Loucy (cell line): Measurements from ENCODE around the gene FGGY.

ENCODE experiments used
- H2AFZ ChIP-seq: fragments of 200-600 bp; sonication (generic); 2 replicates; pipeline ENCODE4 v1.6.0; 2016; ENCODE audit warnings: antibody characterized with exemption, mild to moderate bottlenecking, low read length, moderate library complexity
- H3F3A ChIP-seq: fragments of 200-600 bp; 2 replicates; pipeline ENCODE4 v1.6.0; 2016; ENCODE audit warnings: antibody characterized with exemption, low read depth, mild to moderate bottlenecking
- H3K27me3 ChIP-seq: fragments of 200-600 bp; sonication (generic); 2 replicates; pipeline ENCODE4 v1.6.1; 2014; ENCODE audit warnings: low read length, mild to moderate bottlenecking; ENCODE audit not compliant: insufficient read depth, poor library complexity, severe bottlenecking
- H3K36me3 ChIP-seq: fragments of 200-600 bp; sonication (generic); 2 replicates; pipeline ENCODE4 v1.6.1; 2016; ENCODE audit warnings: low read length; ENCODE audit not compliant: insufficient read depth
- H3K4me1 ChIP-seq: fragments of 200-600 bp; sonication (generic); 2 replicates; pipeline ENCODE4 v1.5.1; 2014; ENCODE audit warnings: low read length, mild to moderate bottlenecking; ENCODE audit not compliant: insufficient read depth, poor library complexity, severe bottlenecking
- H3K4me2 ChIP-seq: fragments of 200-600 bp; sonication (generic); 2 replicates; pipeline ENCODE4 v1.6.0; 2014; ENCODE audit warnings: antibody characterized with exemption, low read length, low read depth, mild to moderate bottlenecking; ENCODE audit not compliant: poor library complexity, severe bottlenecking
- H3K4me3 ChIP-seq: fragments of 200-600 bp; sonication (generic); 2 replicates; pipeline ENCODE4 v1.5.1; 2014; ENCODE audit warnings: low read length, mild to moderate bottlenecking, mixed read lengths; ENCODE audit not compliant: poor library complexity, severe bottlenecking
- H3K79me2 ChIP-seq: fragments of 200-600 bp; sonication (generic); 2 replicates; pipeline ENCODE4 v1.6.1; 2014; ENCODE audit warnings: low read length; ENCODE audit not compliant: insufficient read depth
- H3K9ac ChIP-seq: fragments of 200-600 bp; sonication (generic); 2 replicates; pipeline ENCODE4 v1.6.0; 2014; ENCODE audit warnings: mild to moderate bottlenecking, low read depth, low read length, moderate library complexity; ENCODE audit not compliant: poor library complexity, severe bottlenecking
- H3K9me2 ChIP-seq: fragments of 200-600 bp; sonication (generic); replicated peaks from 2 replicates; pipeline ENCODE4 v1.6.1; 2016; ENCODE audit warnings: low read depth, low read length, mixed read lengths
- H3K9me3 ChIP-seq: fragments of 200-600 bp; sonication (generic); 2 replicates; pipeline ENCODE4 v1.6.1; 2014; ENCODE audit warnings: mild to moderate bottlenecking, antibody characterized with exemption, low read length, low read depth; ENCODE audit not compliant: insufficient read depth
- H4K20me1 ChIP-seq: fragments of 200-600 bp; sonication (generic); 2 replicates; pipeline ENCODE4 v1.6.0; 2014; ENCODE audit warnings: antibody characterized with exemption, low read length, mild to moderate bottlenecking; ENCODE audit not compliant: insufficient read depth, poor library complexity, severe bottlenecking
- CTCF ChIP-seq: fragments of 200-600 bp; sonication (generic); conservative IDR thresholded peaks from 2 replicates; pipeline ENCODE4 v1.5.1; 2014; ENCODE audit warnings: mild to moderate bottlenecking, antibody characterized with exemption, low read length
- EZH2phosphoT487 ChIP-seq: fragments of 200-600 bp; IDR thresholded peaks from 2 replicates; pipeline ENCODE4 v1.6.1; 2018; ENCODE audit warnings: antibody characterized with exemption, mild to moderate bottlenecking, moderate library complexity, borderline replicate concordance

Gene FGGY

GRCh38 chr1:59635097-59635496 lies 338.2 kb downstream of the FGGY start:
- peaks cover 7% of the 10 kb centered on the region for H3K4me1 ChIP-seq
- no peaks in the 10 kb centered on the region for H4K20me1 ChIP-seq
- no peak overlapping the region for H2AFZ ChIP-seq
- no peaks in the 10 kb centered on the region for H3F3A ChIP-seq
- H3K27me3 ChIP-seq, result no peaks in the 10 kb centered on the region
- TF ChIP-seq CTCF (no peak), EZH2phosphoT487 (no peak)
- no peaks in the 10 kb centered on the region for H3K9me2 ChIP-seq
- H3K36me3 ChIP-seq, result no peaks in the 10 kb centered on the region
- no peak overlapping the region for H3K4me3 ChIP-seq
- no peak overlapping the region for H3K4me2 ChIP-seq
- H3K9ac ChIP-seq, result no peak overlapping the region
- no peaks in the 10 kb centered on the region for H3K9me3 ChIP-seq
- no peaks in the 10 kb centered on the region for H3K79me2 ChIP-seq

- Histone ChIP-seq H3K36me3 (no peaks in the 10 kb centered on the region), H3K27me3 (no peaks in the 10 kb centered on the region), H3K4me2 (no peak overlapping the region), H3K9me2 (no peaks in the 10 kb centered on the region), H3K79me2 (no peaks in the 10 kb centered on the region), H3K4me1 (peaks cover 8% of the 10 kb centered on the region), H3K9ac (no peak overlapping the region), H3F3A (no peaks in the 10 kb centered on the region), H2AFZ (no peak overlapping the region), H3K4me3 (no peak overlapping the region), H3K9me3 (no peaks in the 10 kb centered on the region), H4K20me1 (no peaks in the 10 kb centered on the region)
- TF ChIP-seq EZH2phosphoT487 (no peak), CTCF (no peak)
Measured at GRCh38 chr1:59638231-59638711, 341.4 kb downstream of the FGGY start.

- Histone ChIP-seq H3K4me1 (peaks cover 15% of the 10 kb centered on the region), H3K27me3 (no peaks in the 10 kb centered on the region), H3K4me2 (no peak overlapping the region), H3K9ac (no peak overlapping the region), H3K79me2 (no peaks in the 10 kb centered on the region), H3K36me3 (no peaks in the 10 kb centered on the region), H3F3A (no peaks in the 10 kb centered on the region), H3K9me3 (no peaks in the 10 kb centered on the region), H2AFZ (no peak overlapping the region), H3K9me2 (no peaks in the 10 kb centered on the region), H3K4me3 (no peak overlapping the region), H4K20me1 (no peaks in the 10 kb centered on the region)
- TF ChIP-seq CTCF (no peak), EZH2phosphoT487 (no peak)
Measured at GRCh38 chr1:59639266-59639665, 342.4 kb downstream of the FGGY start.
